NB4 (cell line): ENCODE measurements around the gene RNF31.
A peak's percentile ranks its signal among the peaks of the same experiment; 100 is the strongest.

Experiments used
- DNase-seq: peaks from one replicate; pipeline ENCODE4 v3.0.0; 2010; ENCODE audit warnings: low read depth
- H3K4me3 ChIP-seq: one replicate; pipeline ENCODE4 v1.5.1; 2011; ENCODE audit warnings: mild to moderate bottlenecking, low read depth, low read length, moderate library complexity
- CTCF ChIP-seq: IDR thresholded peaks from one replicate; pipeline ENCODE4 v1.5.1; 2012; ENCODE audit warnings: low read depth, low read length
- MAX ChIP-seq: IDR thresholded peaks from 2 replicates; pipeline ENCODE4 v1.6.1; 2011; ENCODE audit warnings: low read depth, low read length
- MYC ChIP-seq: IDR thresholded peaks from 2 replicates; pipeline ENCODE4 v1.6.1; 2011; ENCODE audit warnings: low read depth, low read length
- POLR2A ChIP-seq: IDR thresholded peaks from 2 replicates; pipeline ENCODE4 v1.6.1; 2011; ENCODE audit warnings: mild to moderate bottlenecking; ENCODE audit not compliant: insufficient read length; ENCODE audit errors: extremely low read depth

RNF31 gene

GRCh38 chr14:24116128-24116814 lies 31.0 kb upstream of the RNF31 start:
- TF ChIP-seq MAX: no peak
- peak overlapping the region; percentile 96 for H3K4me3 ChIP-seq
- DNase-seq: no peak

DNA sequence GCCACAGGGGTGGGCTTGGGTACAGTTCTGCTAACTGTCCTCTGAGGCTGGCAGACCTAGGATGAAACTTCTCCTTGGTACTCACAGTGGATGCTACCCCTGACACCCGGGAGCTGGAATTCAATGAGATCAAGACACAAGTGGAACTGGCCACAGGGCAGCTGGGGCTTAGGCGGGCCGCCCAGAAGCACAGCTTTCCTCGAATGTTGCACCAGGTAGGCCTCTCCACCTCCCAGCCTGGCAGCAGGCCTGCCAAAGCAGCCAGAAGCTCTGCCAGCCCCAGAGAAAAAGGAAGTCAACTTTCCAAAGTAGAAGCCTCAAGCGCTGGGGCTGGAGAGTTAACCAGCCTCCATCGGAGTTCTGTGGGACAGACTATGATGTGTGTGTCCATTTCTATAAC lies 30.1 kb upstream of the RNF31 start:
- no peak for DNase-seq
- TF ChIP-seq POLR2A (no peak), MAX (no peak), CTCF (no peak), MYC (no peak)
- no peak overlapping the region for H3K4me3 ChIP-seq

DNA sequence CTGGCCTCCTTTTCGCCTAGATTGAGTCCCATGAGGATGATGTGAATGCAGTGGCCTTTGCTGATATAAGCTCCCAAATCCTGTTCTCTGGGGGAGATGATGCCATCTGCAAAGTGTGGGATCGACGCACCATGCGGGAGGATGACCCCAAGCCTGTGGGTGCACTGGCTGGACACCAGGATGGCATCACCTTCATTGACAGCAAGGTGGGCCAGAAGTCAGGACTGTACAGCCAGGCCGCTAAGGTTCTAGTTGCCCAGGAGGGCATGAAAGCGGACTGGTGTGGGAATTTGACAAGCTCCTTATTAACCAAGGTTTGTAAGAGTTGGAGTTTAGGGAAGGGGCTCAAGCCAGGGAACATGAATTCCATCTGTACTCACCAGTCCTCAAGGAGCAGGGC lies 27.6 kb upstream of the RNF31 start:
- DNase-seq: no peak
- no peak for TF ChIP-seq MYC
- no peak for TF ChIP-seq MAX
- TF ChIP-seq CTCF: no peak
- TF ChIP-seq POLR2A: no peak
- H3K4me3 ChIP-seq: no peak overlapping the region

GRCh38 chr14:24121210-24121609 lies 26.1 kb upstream of the RNF31 start:
- no peak for DNase-seq
- TF ChIP-seq MYC: no peak
- TF ChIP-seq MAX: no peak
- TF ChIP-seq CTCF: no peak
- TF ChIP-seq POLR2A: no peak
- H3K4me3 ChIP-seq: no peak overlapping the region

- H3K4me3 ChIP-seq: no peak overlapping the region
- no peak for DNase-seq
- TF ChIP-seq CTCF: no peak
- no peak for TF ChIP-seq MYC
- no peak for TF ChIP-seq MAX
- TF ChIP-seq POLR2A: no peak
Observed at GRCh38 chr14:24122416-24122815, 24.9 kb upstream of the RNF31 start.

DNA sequence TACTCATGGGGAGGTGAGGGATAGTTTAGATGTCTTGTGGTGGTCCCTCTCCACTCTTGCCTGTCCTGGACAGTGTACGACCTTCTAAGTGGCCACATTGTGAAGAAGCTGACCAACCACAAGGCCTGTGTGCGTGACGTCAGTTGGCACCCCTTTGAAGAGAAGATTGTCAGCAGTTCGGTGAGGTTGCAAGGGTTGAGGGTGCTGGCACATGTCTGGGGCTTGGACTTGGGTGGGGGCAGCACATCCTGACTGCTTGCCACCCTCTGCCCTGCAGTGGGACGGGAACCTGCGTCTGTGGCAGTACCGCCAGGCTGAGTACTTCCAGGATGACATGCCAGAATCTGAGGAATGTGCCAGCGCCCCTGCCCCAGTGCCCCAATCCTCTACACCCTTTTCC lies 24.4 kb upstream of the RNF31 start:
- no peak overlapping the region for H3K4me3 ChIP-seq
- TF ChIP-seq MAX: no peak
- no peak for TF ChIP-seq POLR2A
- TF ChIP-seq MYC: no peak
- no peak for TF ChIP-seq CTCF
- DNase-seq: no peak
